HG03520 (cell line): ENCODE results near the gene CARD9.
A peak's percentile ranks its signal among the peaks of the same experiment; 100 is the strongest.
"Not testable (repeated sequence)": the region's sequence is repeated elsewhere in the genome, so short reads cannot be mapped to it uniquely, and the experiment has no call there.

Experiments used
- ATAC-seq: cut with Tn5 transposase; IDR thresholded peaks from one replicate; pipeline ENCODE4 v1.9.1; 2021; ENCODE audit warnings: mild to moderate bottlenecking, moderate library complexity; ENCODE audit not compliant: unreplicated experiment

CARD9 gene, protein sequence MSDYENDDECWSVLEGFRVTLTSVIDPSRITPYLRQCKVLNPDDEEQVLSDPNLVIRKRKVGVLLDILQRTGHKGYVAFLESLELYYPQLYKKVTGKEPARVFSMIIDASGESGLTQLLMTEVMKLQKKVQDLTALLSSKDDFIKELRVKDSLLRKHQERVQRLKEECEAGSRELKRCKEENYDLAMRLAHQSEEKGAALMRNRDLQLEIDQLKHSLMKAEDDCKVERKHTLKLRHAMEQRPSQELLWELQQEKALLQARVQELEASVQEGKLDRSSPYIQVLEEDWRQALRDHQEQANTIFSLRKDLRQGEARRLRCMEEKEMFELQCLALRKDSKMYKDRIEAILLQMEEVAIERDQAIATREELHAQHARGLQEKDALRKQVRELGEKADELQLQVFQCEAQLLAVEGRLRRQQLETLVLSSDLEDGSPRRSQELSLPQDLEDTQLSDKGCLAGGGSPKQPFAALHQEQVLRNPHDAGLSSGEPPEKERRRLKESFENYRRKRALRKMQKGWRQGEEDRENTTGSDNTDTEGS

DNA sequence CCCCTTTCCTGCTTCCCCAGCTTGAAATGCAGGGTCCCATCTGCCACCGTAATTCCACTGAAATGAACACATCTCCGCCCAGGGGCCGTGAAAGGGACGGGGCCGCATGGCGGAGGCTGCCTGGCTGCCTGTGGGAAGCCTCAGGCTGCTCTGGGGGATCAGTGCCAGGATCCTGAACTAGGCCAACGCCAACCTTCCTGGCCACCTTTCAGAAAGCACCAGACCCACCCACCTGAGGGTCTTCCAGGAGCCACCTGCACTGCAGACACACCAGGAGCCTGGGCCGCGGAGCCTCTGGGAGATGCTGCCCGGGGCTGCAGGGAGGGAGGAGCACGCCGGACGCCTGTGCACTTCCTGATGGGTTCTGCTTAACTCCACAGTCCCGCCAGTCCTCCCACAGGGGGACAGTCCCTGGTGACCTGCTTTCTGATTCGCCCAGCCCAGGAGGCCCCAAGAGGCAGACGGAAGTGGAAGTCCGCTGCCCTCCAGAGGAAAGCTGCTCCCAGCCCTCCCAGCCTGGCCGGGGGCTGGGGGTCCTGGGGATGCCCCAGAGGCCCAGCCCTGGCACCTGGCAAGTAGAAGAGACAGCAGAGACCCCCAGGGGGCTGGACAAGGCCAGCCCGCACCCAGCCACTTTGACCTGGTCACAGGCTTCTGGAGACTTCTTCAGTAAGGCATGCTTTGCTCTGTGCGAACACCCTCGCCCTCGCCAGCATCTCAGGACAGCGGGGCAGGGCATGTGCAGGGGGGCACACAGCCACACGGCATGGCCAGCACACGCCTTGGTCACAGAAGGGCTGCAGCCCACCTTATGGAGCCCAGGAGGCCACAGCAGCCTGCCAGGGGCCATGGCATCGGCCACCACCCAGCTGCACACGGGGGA, at the start of gene CARD9:
TSS of gene CARD9 (minus strand) at position 370 of the 883 bp plus-strand sequence. CDS start 1,591 bp downstream, outside the sequence.
- ATAC-seq: no peak

DNA sequence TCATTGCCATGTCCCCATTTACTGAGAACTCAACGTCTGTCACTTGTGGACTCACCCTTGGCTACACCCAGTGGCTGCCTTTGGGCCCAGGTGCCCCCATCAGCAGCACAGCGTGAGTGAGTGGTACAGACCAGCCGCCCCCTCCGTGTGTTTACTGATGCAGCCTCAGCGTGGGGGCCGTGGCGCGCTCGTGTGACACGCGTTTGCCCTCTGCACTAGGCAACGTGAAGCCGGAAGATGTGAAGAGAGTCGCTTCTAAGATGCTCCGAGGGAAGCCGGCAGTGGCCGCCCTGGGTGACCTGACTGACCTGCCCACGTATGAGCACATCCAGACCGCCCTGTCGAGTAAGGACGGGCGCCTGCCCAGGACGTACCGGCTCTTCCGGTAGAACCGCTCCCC, 49.4 kb upstream of the CARD9 start:
- no peak for ATAC-seq

DNA sequence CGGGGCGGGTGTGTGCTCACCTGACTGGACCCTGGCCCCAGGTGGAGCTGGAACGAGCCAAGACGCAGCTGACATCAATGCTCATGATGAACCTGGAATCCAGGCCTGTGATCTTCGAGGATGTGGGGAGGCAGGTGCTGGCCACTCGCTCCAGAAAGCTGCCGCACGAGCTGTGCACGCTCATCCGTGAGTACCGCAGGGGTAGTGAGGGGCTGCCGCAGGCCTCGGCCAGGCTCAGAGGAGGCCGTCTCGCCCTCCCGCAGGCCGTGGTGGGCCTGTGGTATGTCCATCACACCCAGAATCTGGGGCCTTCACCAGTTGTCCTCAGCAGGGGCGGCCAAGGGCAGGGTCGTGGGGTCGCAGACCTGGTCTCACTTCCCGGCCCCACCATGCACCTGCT, 48.3 kb upstream of the CARD9 start:
- ATAC-seq: no peak

DNA sequence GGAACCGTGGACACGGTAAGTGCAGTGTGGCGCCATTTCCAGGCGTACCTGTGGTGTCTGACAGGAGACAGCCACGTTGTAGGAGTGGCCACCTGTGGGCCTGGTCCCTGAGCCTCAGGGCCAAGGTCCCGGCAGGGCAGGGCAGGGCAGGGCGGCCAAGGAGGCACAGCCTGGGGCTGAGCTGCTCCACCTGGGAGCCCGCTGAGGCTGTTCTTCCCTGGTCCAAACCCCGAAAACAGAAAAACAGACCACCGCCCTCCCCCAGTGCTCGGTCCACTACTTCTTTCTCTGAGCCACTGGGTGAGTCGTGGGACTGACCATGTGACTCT, 45.6 kb upstream of the CARD9 start:
- ATAC-seq: no peak

DNA sequence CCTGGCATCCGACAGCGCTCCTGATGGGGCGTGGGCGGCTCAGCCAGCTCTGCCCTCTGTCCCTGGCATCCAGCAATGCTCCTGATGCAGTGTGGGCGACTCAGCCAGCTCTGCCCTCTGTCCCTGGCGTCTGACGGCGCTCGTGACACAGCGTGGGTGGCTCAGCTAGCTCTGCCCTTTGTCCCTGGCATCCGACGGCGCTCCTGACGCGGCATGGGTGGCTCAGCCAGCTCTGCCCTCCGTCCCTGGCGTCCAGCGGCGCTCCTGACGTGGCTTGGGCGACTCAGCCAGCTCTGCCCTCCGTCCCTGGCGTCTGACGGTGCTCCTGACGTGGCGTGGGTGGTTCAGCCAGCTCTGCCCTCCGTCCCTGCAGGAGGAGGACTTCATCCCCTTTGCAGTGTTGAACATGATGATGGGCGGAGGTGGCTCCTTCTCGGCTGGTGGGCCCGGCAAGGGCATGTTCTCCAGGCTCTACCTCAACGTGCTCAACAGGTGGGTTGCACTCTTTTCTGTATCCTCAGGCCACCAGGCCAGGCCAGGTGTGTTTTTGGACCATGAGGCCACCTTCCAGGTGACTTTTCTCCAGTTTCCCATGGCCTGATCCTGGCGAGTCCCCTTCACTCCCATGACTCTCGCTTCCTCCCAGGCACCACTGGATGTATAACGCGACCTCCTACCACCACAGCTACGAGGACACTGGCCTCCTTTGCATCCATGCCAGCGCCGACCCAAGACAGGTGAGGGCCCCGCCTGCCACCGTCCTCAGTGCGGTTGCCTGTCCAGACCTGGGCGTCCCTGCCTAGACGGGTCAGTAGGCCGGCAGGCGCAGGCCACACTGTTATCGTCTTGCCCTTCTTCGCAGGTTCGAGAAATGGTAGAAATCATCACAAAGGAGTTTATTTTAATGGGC, 45.0 kb upstream of the CARD9 start:
- ATAC-seq: no peak

DNA sequence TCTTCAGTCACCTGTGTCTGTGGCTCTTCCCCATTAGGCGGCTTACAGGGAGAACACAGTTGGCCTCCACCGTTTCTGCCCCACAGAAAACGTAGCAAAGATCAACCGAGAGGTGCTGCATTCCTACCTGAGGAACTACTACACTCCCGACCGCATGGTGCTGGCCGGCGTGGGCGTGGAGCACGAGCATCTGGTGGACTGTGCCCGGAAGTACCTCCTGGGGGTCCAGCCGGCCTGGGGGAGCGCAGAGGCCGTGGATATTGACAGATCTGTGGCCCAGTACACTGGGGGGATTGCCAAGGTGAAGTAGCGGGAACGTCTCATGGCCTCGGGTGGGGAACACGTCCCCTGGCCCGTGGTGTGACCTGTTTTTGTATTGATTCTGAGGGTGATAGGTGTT, 43.4 kb upstream of the CARD9 start:
- no peak for ATAC-seq

DNA sequence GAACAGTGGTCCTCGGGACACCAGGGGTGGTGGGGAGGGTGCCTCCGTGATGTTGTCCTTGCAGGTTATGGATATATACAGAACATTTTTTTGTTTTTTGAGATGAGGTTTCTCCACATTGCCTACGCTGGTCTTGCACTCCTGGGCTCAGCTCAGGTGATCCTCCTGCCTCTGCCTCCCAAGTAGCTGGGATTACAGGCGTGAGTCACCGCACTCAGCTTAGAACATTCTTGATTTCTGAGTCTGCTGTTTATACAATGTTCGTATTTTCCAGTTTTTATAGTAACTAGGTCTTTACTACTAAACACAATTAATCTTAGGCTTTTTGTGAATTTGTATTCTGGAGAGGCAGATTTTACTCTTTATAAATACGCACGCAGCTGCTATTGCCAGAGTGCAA, 43.0 kb upstream of the CARD9 start:
- ATAC-seq: no peak

DNA sequence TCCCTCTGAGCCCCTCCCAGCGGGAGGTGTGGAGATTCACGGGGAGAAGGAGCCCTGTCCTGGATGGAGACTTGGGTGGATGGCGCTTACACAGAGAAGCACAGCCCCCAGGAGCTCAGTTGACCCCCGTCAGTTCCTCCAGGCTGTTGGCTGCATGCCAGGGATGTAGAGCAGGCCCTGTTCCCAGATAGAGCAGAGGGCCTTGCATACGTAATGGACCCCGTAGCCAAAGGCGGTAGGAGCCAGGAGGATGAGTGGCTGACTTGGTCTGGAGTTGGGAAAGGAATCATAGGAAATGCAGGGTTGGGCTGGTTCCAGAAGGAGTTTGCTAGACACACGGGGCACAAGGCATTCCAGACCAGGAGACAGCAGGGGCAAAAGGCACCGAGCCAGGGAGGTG, 39.5 kb upstream of the CARD9 start:
- no peak for ATAC-seq

DNA sequence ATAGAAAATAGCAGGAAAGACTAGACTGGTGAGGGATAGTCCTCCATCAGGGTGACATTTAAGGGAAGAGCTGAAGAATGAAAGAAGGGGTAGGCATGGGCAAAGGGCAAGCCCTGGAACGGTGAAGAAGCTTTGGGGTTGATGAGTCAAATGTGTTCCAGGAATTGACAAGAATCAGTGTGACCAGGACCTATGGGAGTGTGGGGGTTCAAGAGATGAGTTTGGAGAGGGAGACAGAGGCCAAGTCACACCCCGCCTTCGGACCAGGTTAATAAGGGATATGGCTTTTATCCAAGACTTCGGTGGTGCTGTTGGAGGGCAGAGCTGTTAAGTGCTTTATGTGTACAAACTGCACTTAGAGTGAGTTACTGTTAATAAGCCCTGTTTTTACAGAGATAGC, 37.9 kb upstream of the CARD9 start:
- no peak for ATAC-seq

DNA sequence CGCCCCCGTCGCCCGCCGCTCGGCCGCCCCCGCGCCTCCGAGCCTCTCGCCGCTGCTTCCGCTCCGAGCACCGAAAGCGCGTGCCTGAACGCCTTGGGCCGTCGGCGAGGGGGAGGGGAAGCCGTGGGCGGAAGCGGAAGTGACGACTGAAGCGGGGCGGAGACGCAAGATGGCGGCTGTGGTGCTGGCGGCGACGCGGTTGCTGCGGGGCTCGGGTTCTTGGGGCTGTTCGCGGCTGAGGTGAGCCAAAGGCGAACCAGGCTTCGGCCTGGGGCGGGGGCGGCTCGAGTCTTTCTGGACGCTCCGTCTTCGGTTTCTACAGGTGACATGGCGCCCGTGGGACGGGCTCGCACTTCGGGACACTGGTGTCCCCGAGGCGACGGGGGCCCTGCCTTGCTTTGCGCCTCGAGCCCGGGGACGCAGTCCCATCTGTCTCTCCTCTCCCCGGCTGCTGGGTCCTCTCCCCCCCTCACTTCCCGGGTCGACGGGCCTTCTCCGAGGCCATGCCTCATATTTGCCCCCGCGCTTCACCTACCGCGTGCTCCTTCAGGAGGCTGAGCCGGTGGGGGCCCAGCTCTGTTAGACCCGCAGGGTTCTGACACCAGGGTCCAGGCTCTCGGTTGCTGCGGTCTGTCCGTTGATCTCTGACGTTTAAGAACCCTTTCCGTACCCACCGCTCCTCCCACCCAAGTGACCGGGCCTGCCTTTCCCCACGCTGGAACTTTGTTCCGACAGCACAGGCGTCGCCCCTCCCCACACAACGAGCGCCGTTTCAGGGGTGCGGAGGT, 37.2 kb upstream of the CARD9 start, which contains the start of the genes ENTR1 and PMPCA:
TSS of gene ENTR1 (minus strand) at position 115 of the 788 bp plus-strand sequence. CDS start 217 bp downstream, outside the sequence.
TSS of gene PMPCA (plus strand) at position 159 of the 788 bp plus-strand sequence. CDS start at position 170, 11 bp downstream.
- ATAC-seq: peak; percentile 67

DNA sequence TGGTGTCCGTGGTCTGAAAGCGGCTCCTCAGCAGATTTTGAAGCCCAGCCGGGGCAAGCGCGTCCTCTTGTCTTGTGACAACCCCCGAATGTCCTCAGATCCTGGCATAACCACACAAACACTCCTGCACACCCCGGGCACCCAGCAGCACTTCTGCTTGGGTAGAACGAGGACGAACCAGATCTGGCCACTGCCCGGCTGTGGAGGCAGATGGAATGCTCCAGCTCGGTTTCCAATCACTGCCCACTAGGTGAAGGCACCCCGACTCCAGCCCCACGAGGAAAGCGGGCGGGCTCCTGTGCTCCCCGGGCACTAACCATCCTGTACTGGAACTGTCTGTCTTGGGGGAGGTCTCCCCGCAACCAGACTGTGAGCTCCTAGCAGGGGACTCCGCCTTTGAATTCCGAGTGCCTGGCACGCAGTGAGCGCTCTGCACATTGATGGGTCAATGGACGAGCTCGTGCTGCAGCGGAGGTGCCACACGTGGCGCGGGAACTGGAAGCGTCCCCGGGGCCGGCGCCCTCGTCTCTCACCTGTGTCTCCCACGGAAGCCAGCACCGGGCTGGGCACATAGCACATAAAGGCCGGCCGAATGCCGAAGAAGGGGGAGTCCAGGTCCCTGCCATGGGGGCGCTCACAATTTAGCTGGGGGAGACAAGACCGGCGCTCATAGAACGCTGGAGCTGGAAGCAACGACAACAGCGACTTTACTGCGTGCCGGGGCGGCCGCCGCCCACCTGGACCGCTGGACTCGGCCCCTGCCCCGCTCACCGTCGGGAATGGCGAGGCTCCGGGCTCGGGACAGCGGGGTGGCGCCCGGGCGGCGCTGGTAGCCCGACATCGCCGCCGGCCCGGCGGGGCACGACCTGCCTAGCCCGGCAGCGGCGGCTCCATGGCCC, 36.3 kb upstream of the CARD9 start:
- peak; percentile 17 for ATAC-seq

DNA sequence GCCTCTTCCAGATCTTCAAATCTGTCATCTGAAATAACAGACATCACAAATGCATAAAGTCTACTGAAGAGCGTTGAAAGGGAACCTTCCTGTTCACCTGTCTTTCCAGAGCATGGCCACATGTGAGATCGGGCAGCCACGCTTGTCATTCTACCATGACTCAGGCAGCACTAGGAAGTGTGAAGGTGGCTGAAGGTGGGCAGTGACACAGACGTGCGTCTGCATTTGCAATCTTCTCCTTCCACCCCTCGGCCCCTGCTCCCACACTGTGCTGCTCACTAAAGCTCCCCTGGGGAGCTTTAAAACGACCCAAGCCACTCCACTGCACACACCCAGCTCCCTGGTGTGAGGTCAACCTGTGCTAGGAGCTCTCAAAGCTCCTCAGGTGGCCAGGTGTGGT, 34.4 kb upstream of the CARD9 start:
- ATAC-seq: no peak

DNA sequence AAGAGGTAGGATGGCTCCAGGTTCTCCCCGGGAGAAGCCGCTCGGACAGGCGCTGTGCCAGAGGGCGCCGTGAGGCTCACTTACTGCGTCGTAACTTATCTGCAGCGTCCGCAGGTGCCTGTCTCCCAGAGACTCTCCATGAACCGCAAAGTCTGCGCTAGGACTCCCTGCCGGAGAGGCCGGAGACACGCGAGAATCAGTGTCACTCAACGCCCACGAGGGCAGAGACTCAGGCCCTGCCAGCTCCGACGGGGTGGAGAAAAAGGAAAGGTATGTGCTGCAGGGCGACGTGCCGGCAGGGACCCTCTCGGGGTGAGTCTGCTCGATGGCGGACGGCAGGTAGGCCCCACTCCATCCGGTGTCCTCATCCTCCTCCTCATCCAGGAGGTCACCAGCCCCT, 33.6 kb upstream of the CARD9 start:
- not testable (repeated sequence) for ATAC-seq

DNA sequence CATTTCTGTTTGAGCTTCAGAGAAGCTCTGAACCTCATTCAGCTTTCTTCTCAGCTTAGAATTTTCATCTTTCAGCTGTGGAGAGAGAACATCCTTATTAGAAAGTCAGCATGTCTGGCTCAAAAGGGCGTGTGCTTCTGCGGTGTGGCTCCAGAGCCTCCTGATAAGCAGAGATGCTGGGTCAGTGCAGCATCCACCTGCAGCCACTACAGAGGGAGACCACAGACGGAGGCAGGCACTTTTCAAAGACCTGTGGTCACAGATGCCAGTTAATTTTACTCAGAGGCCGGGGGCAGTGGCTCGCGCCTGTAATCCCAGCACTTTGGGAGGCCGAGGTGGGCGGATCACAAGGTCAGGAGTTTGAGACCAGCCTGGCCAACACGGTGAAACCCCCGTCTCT, 32.4 kb upstream of the CARD9 start:
- not testable (repeated sequence) for ATAC-seq

DNA sequence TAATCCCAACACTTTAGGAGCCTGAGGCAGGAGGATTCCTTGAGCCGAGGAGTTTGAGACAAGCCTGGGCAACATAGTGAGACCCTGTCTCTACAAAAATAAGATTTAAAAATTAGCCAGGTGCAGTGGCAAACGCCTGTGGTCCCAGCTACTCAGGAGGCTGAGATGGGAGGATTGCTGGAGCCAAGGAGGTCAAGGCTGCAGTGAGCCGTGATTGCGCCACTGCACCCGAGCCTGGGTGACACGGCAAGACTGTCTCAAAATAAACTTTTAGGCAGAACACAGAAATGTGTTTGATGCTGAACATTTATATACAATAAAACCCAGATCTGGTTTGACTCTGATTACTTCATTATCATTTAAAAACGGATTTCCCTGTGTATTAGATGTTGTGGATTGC, 32.0 kb upstream of the CARD9 start:
- ATAC-seq: no peak

DNA sequence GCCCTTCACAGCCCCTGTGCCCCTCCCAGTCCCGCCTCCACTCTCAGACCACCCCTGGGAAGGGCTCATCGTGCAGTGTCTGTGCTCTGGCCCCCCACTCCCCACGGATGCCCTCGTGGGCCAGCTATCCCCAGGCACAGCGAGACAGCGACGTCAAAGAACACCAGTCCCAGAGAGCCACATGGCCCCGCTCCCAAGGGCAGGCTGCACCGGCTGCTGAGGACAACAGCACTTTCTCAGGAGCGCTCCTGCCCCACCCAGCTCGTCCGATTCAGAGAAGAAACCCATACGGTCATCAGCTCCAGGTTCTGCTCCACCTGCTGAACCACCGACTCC, 31.3 kb upstream of the CARD9 start:
- no peak for ATAC-seq

DNA sequence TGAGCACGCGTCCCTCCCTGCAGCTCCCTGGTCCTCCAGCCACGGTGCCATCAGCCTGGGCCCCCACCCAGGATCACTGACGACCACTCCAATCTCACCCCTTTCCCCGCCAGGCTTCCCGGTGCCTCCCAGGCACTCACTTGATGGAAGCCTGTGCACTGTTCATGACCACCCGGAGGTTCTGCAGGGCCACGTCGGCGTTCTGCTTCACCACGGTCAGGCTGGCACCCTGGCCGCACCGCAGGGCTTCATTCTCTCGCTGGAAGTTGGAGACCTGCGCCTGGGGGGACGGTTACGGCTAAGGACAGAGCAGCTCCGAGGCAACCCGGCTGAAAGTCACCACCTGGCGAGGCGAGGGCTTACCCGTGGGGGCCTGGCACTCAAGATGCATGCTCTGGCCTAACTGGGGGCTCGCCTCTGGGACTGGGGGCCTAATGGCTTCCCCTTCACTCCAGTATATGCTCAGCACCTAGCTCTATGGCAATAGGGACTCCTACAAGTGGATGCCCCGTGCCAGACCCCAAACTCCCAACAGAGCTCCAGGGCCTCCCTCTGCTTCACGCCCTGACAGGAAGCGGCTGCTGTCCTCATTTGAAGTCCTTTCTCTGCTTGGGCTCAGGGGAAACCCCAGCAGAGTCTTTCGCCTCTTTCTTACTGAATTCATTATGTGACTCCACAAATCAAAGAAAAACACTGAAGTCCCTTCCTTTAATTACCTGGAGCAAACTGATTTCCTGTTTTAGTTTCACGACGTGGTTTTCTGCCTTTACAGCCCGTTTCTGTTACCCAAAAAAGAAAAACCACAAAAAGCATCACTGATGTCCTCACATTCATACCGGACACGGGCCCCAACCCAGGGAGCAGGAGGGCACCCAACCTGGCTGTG, 30.7 kb upstream of the CARD9 start:
- ATAC-seq: no peak

DNA sequence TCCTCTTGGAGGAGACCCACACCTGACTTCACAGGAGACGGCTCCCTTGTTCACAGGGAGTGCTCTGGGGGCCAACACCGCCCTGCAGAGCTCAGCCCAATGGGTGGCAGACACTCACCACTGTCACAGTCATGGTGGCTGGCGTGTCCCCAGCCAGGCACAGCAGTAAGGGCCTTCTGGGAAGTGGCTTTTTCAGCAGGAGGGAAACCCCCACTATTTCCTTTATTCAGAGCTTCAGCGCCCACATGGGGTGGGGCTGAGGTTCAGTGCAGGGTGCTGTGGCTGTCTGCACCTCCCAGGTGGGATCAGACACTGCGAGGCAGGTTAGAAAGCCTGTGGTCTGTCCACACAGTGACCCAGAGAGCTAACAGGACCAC, 30.1 kb upstream of the CARD9 start:
- no peak for ATAC-seq
